Upper lobe of right lung (tissue), 1 donor: ENCODE measurements around the gene TAL1. TPM values are rescaled to one million over a fixed set of nuclear protein-coding genes. Genes with fewer than 3 reads are reported as not detected.

Experiments used
- ATAC-seq: fragments of 200-7000 bp; cut with Tn5 transposase; one replicate; pipeline ENCODE4 v1.9.1; 2020; ENCODE audit warnings: mild to moderate bottlenecking, moderate library complexity
- DNase-seq: peaks from one replicate; pipeline ENCODE4 v3.0.0-alpha.2; 2020
- H3K27ac ChIP-seq: fragments of 200-600 bp; one replicate; pipeline ENCODE4 v1.8.0; 2022
- H3K27me3 ChIP-seq: fragments of 200-600 bp; one replicate; pipeline ENCODE4 v1.8.0; 2022; ENCODE audit warnings: mild to moderate bottlenecking
- H3K36me3 ChIP-seq: fragments of 200-600 bp; one replicate; pipeline ENCODE4 v1.8.0; 2022
- H3K4me1 ChIP-seq: fragments of 200-600 bp; one replicate; pipeline ENCODE4 v1.8.0; 2022
- H3K4me3 ChIP-seq: fragments of 200-600 bp; one replicate; pipeline ENCODE4 v1.8.0; 2022; ENCODE audit warnings: mild to moderate bottlenecking
- H3K9me3 ChIP-seq: fragments of 200-600 bp; one replicate; pipeline ENCODE4 v1.8.0; 2022
- CTCF ChIP-seq: fragments of 200-600 bp; IDR thresholded peaks from one replicate; pipeline ENCODE4 v1.8.0; 2022; ENCODE audit warnings: antibody characterized with exemption
- intact Hi-C: fragments of 100-400 bp; cut with DNase I; formaldehyde crosslinking; loops from one replicate; pipeline ENCODE4 v1.11.0; 2022
- total RNA-seq: library from RNA; stranded (reverse); fragmentation: NEBNext Ultra II Directional; extraction: Animal tissue kit (Norgen Biotek cat#: 25700); gene quantifications from one replicate; pipeline ENCODE4 v1.2.1, GENCODE V29; 2021
- donor health status: DM: no; HTN: yes; CAD: no; lungs with severe emphysema.

Gene TAL1
- total RNA-seq, 1 donor from 2014 or later = 18.3 TPM

- H3K27me3 ChIP-seq = no peaks in the 10 kb centered on the region
- no peak overlapping the region for H3K27ac ChIP-seq
- ATAC-seq (no peak), DNase-seq (no peak)
- H3K9me3 ChIP-seq = no peaks in the 10 kb centered on the region
- H3K36me3 ChIP-seq = no peaks in the 10 kb centered on the region
- intact Hi-C loops = no loop called here
- no peaks in the 10 kb centered on the region for H3K4me1 ChIP-seq
- no peak for TF ChIP-seq CTCF
- H3K4me3 ChIP-seq = no peak overlapping the region
Measured at GRCh38 chr1:47257224-47257623, 25.2 kb upstream of the TAL1 start.

- intact Hi-C loops = no loop called here
- ATAC-seq = no peak
- TF ChIP-seq CTCF = no peak
Measured at GRCh38 chr1:47252795-47253194, 20.8 kb upstream of the TAL1 start.

GRCh38 chr1:47252369-47252768 lies 20.3 kb upstream of the TAL1 start:
- no peak overlapping the region for H3K27ac ChIP-seq

More at GRCh38 chr1:47252795-47253194, 20.8 kb upstream of the TAL1 start:
- Histone ChIP-seq H3K4me1 (no peaks in the 10 kb centered on the region), H3K27ac (no peak overlapping the region), H3K27me3 (no peaks in the 10 kb centered on the region), H3K4me3 (no peak overlapping the region), H3K9me3 (no peaks in the 10 kb centered on the region), H3K36me3 (no peaks in the 10 kb centered on the region)
- DNase-seq = no peak

GRCh38 chr1:47249755-47250154 lies 17.7 kb upstream of the TAL1 start:
- no peak for TF ChIP-seq CTCF
- DNase-seq (no peak), ATAC-seq (no peak)
- H3K4me1 ChIP-seq = no peaks in the 10 kb centered on the region
- H3K9me3 ChIP-seq = no peaks in the 10 kb centered on the region
- H3K4me3 ChIP-seq = no peak overlapping the region
- H3K36me3 ChIP-seq = no peaks in the 10 kb centered on the region
- H3K27me3 ChIP-seq = no peaks in the 10 kb centered on the region
- H3K27ac ChIP-seq = no peak overlapping the region
- intact Hi-C loops = no loop called here

More at GRCh38 chr1:47252369-47252768, 20.3 kb upstream of the TAL1 start:
- Histone ChIP-seq H3K9me3 (no peaks in the 10 kb centered on the region), H3K36me3 (no peaks in the 10 kb centered on the region), H3K4me1 (no peaks in the 10 kb centered on the region), H3K4me3 (no peak overlapping the region), H3K27me3 (no peaks in the 10 kb centered on the region)
- no peak for TF ChIP-seq CTCF
- intact Hi-C loops = no loop called here
- DNase-seq (no peak), ATAC-seq (no peak)

- Histone ChIP-seq H3K36me3 (no peaks in the 10 kb centered on the region), H3K27me3 (peaks cover 4% of the 10 kb centered on the region), H3K9me3 (no peaks in the 10 kb centered on the region), H3K27ac (no peak overlapping the region), H3K4me3 (no peak overlapping the region), H3K4me1 (peaks cover 5% of the 10 kb centered on the region)
- no peak for TF ChIP-seq CTCF
- DNase-seq (no peak), ATAC-seq (no peak)
- intact Hi-C loops = no loop called here
Measured at GRCh38 chr1:47244339-47244862, 12.4 kb upstream of the TAL1 start.

GRCh38 chr1:47243910-47244309 lies 11.9 kb upstream of the TAL1 start:
- H3K27me3 ChIP-seq = peaks cover 4% of the 10 kb centered on the region
- H3K27ac ChIP-seq = no peak overlapping the region
- intact Hi-C loops = no loop called here
- no peak for TF ChIP-seq CTCF
- no peak overlapping the region for H3K4me3 ChIP-seq
- DNase-seq (no peak), ATAC-seq (peak; percentile 26)
- peaks cover 5% of the 10 kb centered on the region for H3K4me1 ChIP-seq
- no peaks in the 10 kb centered on the region for H3K9me3 ChIP-seq
- no peaks in the 10 kb centered on the region for H3K36me3 ChIP-seq
